Common myeloid progenitor, CD34-positive (primary cell): ENCODE results near the gene FAM168B.

Experiments used
- CTCF ChIA-PET: fragments of 350-600 bp; sonication (Branson Sonifier 250); formaldehyde crosslinking; loops from one replicate; lab custom pipeline; 2021; ENCODE audit warnings: antibody characterized with exemption; lab: Charles Lee
- POLR2A ChIA-PET: fragments of 350-600 bp; sonication (Branson Sonifier 250); formaldehyde crosslinking; loops from one replicate; lab custom pipeline; 2021; ENCODE audit warnings: antibody characterized with exemption; lab: Charles Lee
- DNase-seq, 3 donors: peaks; one replicate each; pipeline versions ENCODE4 v3.0.0 to v3.0.0-alpha.2; 2013
- H3K27ac ChIP-seq, 2 experiments: 1 replicate in 1 of 2; 2 replicates in 1 of 2; pipeline ENCODE4 v1.7.0; 2013; ENCODE audit warnings: inconsistent platforms in 2 of 2, low read length in 2 of 2, mild to moderate bottlenecking in 2 of 2, low read depth in 1 of 2, moderate library complexity in 1 of 2; ENCODE audit not compliant: severe bottlenecking in 2 of 2, insufficient read depth in 1 of 2, poor library complexity in 1 of 2
- H3K27me3 ChIP-seq, 5 experiments: replicated peaks in 2 of 5; 1 replicate in 3 of 5; 2 replicates in 2 of 5; pipeline versions ENCODE4 v1.6.1 to v1.7.0; 2013; ENCODE audit warnings: low read length in 4 of 5, mild to moderate bottlenecking in 2 of 5, moderate library complexity in 2 of 5, inconsistent platforms in 1 of 5; ENCODE audit not compliant: insufficient read depth in 5 of 5, control insufficient read depth in 4 of 5
- H3K36me3 ChIP-seq, 4 experiments: 1 replicate in 2 of 4; 2 replicates in 2 of 4; pipeline versions ENCODE4 v1.6.1 to v1.7.0; 2013; ENCODE audit warnings: low read length in 3 of 4, control low read depth in 1 of 4, mild to moderate bottlenecking in 1 of 4; ENCODE audit not compliant: control insufficient read depth in 4 of 4, insufficient read depth in 4 of 4
- H3K4me1 ChIP-seq, 4 experiments: 1 replicate in 3 of 4; 2 replicates in 1 of 4; pipeline versions ENCODE4 v1.6.1 to v1.7.1; 2013; ENCODE audit warnings: low read length in 3 of 4, mild to moderate bottlenecking in 3 of 4, control low read depth in 1 of 4, inconsistent platforms in 1 of 4, moderate library complexity in 1 of 4; ENCODE audit not compliant: control insufficient read depth in 4 of 4, insufficient read depth in 4 of 4; ENCODE audit errors: control extremely low read depth in 1 of 4
- H3K4me3 ChIP-seq, 7 experiments: 1 replicate in 4 of 7; 2 replicates in 3 of 7; pipeline versions ENCODE4 v1.5.1 to v1.7.0; 2013; ENCODE audit warnings: mild to moderate bottlenecking in 7 of 7, low read length in 6 of 7, moderate library complexity in 6 of 7, inconsistent platforms in 2 of 7, low read depth in 2 of 7, control low read depth in 1 of 7; ENCODE audit not compliant: insufficient read depth in 4 of 7, control insufficient read depth in 1 of 7; ENCODE audit errors: extremely low read depth in 1 of 7
- H3K9me3 ChIP-seq, 5 experiments: 1 replicate in 4 of 5; 2 replicates in 1 of 5; pipeline versions ENCODE4 v1.6.1 to v1.7.1; 2013; ENCODE audit warnings: low read length in 4 of 5, mild to moderate bottlenecking in 2 of 5, inconsistent platforms in 1 of 5, low read depth in 1 of 5, moderate library complexity in 1 of 5; ENCODE audit not compliant: control insufficient read depth in 4 of 5, insufficient read depth in 2 of 5; ENCODE audit errors: control extremely low read depth in 1 of 5
- WGBS: methylation state at CpG from one replicate; pipeline ENCODE4 v1.1.5; 2013; ENCODE audit not compliant: insufficient coverage; 5-methylcytosine and 5-hydroxymethylcytosine counted together

Gene FAM168B

GRCh38 chr2:131039908-131040660 lies 53.2 kb downstream of the FAM168B start:
- peaks cover 3 to 29% (median 28%) of the 10 kb centered on the region in 4 experiments for H3K4me1 ChIP-seq
- POLR2A ChIA-PET, result no interaction called here
- no peak overlapping the region for H3K27ac ChIP-seq
- CTCF ChIA-PET, result no interaction called here
- H3K4me3 ChIP-seq, result peak overlapping the region in 5 of 7 experiments; percentile 25 to 60 (median 58)
- H3K9me3 ChIP-seq, result no peaks in the 10 kb centered on the region
- DNase-seq, result peak; percentile 7 to 59 (median 43)
- H3K36me3 ChIP-seq, result no peaks in the 10 kb centered on the region
- WGBS, result 12% methylated on average over 75 of the region's 75 CpGs
- H3K27me3 ChIP-seq, result peaks cover 0 to 68% (median 39%) of the 10 kb centered on the region in 5 experiments

DNA sequence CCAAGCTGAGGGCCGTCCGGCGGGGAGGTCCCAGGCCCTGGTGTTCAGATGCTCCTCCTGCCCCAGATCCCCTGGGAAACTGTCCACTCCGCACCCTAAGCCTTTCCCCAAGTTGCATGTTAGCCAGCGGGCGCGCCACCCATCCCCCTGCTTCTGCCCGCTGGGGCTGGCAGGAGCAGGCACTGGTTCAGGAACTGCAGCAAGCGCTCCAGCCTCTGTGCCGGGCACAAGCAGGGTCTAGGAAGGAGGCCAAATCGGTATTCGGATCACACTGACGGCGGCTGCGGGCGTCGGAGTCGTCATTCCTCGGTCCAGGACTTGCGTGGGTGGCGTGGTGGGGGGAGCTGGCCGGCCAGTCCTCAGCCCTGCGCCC lies 53.7 kb downstream of the FAM168B start:
- ChIA-PET CTCF (no interaction called here), POLR2A (no interaction called here)
- Histone ChIP-seq H3K4me3 (peak overlapping the region in 3 of 7 experiments; percentile 58 to 60 (median 58)), H3K36me3 (no peaks in the 10 kb centered on the region), H3K27ac (no peak overlapping the region), H3K4me1 (peaks cover 3 to 34% (median 30%) of the 10 kb centered on the region in 4 experiments), H3K27me3 (peaks cover 0 to 72% (median 40%) of the 10 kb centered on the region in 5 experiments), H3K9me3 (no peaks in the 10 kb centered on the region)
- 62% methylated on average over 22 of the region's 23 CpGs for WGBS
- no peak for DNase-seq

DNA sequence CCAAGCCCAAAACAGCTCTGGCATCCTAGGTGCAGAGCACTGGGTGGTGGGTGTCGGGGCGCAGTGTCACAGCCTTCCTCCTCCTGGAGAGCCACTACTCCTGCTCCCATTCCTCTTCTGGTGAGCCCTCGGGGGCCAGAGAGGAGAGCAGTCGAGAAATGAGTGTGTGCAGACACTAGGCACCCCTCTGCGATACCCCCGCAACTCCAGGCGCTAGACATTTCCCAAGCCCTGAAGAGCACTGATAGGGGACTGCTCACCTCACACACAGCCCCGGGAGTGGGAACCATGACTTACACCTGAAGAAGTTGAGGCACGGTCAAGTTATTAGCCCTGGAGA lies 54.2 kb downstream of the FAM168B start:
- no peak for DNase-seq
- Histone ChIP-seq H3K4me3 (no peak overlapping the region), H3K4me1 (peaks cover 3 to 38% (median 32%) of the 10 kb centered on the region in 4 experiments), H3K9me3 (no peaks in the 10 kb centered on the region), H3K27me3 (peaks cover 0 to 76% (median 44%) of the 10 kb centered on the region in 5 experiments), H3K36me3 (no peaks in the 10 kb centered on the region), H3K27ac (no peak overlapping the region)
- CTCF ChIA-PET, result no interaction called here
- POLR2A ChIA-PET, result no interaction called here
- 96% methylated on average over 8 of the region's 9 CpGs for WGBS

- H3K4me3 ChIP-seq, result no peak overlapping the region
- no peaks in the 10 kb centered on the region for H3K9me3 ChIP-seq
- 90% methylated on average over 15 of the region's 17 CpGs for WGBS
- POLR2A ChIA-PET, result no interaction called here
- CTCF ChIA-PET, result no interaction called here
- no peak for DNase-seq
- no peak overlapping the region for H3K27ac ChIP-seq
- H3K4me1 ChIP-seq, result peaks cover 3 to 38% (median 32%) of the 10 kb centered on the region in 4 experiments
- peaks cover 0 to 82% (median 50%) of the 10 kb centered on the region in 5 experiments for H3K27me3 ChIP-seq
- no peaks in the 10 kb centered on the region for H3K36me3 ChIP-seq
Measured at GRCh38 chr2:131038258-131039100, 54.8 kb downstream of the FAM168B start.

DNA sequence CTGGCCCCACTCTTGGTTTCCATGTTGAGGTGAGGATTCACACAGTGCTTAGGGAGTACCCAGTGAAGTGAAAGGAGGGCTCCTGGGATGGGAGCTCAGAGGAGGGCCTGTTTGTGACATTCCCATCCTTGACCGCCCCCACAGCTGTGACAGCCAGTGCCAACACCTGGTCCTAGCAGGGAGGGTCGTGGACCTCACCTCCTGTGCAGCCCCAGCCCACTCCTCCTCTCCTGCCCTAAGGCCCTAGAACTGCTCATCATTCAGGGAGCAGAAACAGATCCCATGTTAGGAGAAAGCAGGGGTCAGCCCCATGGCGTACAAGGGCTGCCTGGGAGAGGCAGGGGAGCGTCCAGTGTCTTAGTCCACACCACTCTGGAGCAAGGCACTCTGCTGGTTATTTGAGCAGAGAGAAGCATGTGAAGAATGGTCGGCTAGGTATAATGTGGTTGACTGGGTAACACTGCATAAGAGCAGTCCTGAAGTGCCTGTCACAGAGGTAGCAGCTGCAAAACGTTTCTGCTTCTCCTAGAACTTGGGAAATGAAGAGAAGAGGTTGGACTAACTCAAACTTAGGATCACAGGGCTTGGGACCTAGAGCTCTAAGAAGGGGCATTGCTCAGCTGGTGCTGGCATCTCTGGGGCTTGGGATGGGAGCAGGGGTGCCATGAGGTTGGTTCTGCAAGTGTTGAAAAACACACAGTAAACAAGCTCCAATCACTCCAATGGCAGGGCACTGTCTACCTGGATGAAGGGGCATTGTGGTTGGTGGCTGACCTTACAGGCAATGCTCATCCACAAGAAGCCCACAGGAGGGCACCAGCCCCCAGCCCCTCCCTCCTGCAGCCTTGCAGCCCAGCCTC lies 55.6 kb downstream of the FAM168B start:
- no peak overlapping the region for H3K4me3 ChIP-seq
- DNase-seq, result no peak
- H3K9me3 ChIP-seq, result no peaks in the 10 kb centered on the region
- peaks cover 3 to 38% (median 32%) of the 10 kb centered on the region in 4 experiments for H3K4me1 ChIP-seq
- H3K27me3 ChIP-seq, result peaks cover 0 to 89% (median 51%) of the 10 kb centered on the region in 5 experiments
- ChIA-PET CTCF (interaction anchor here (1.1 kb wide), 1 partner anchor 8 kb away, joined by 4 read pairs; no protein-coding TSS in a partner anchor), POLR2A (no interaction called here)
- WGBS, result 64% methylated on average over 6 of the region's 6 CpGs
- H3K36me3 ChIP-seq, result no peaks in the 10 kb centered on the region
- no peak overlapping the region for H3K27ac ChIP-seq

- peaks cover 0 to 97% (median 51%) of the 10 kb centered on the region in 5 experiments for H3K27me3 ChIP-seq
- WGBS, result 97% methylated on average over 11 of the region's 11 CpGs
- no peak overlapping the region for H3K4me3 ChIP-seq
- H3K36me3 ChIP-seq, result no peaks in the 10 kb centered on the region
- peaks cover 3 to 35% (median 28%) of the 10 kb centered on the region in 4 experiments for H3K4me1 ChIP-seq
- ChIA-PET POLR2A (no interaction called here), CTCF (interaction anchor here (1.1 kb wide), 1 partner anchor 9 kb away, joined by 4 read pairs; no protein-coding TSS in a partner anchor)
- no peak for DNase-seq
- no peak overlapping the region for H3K27ac ChIP-seq
- H3K9me3 ChIP-seq, result no peaks in the 10 kb centered on the region
Measured at GRCh38 chr2:131036696-131037397, 56.4 kb downstream of the FAM168B start.
